NCI-H345 treated with DMSO at 0.1 percent for 48 hours (cell line): Measurements from ENCODE around the gene ATP2B1.

Experiments used
- DNase-seq: peaks from one replicate; lab custom pipeline; 2025; ENCODE audit not compliant: unreplicated experiment; lab: John Stamatoyannopoulos, UW

Gene ATP2B1

DNA sequence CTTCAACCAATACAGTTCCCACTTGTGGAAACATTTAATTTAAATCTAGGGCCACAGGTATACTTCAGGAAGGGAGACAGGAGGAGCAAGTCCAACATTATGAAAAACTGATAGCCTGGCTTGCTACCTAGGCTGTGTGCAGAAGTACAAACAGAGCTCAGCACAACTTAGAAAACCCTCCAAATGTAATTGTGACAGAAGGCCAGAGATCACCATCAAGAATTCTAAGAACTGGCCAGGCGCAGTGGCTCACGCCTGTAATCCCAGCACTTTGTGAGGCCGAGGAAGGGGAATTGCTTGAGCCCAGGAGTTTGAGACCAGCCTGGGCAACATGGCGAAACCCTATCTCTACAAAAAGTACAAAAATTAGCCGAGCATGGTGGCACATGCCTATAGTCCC is 14.1 kb downstream of the ATP2B1 start:
- DNase-seq, result no peak

DNA sequence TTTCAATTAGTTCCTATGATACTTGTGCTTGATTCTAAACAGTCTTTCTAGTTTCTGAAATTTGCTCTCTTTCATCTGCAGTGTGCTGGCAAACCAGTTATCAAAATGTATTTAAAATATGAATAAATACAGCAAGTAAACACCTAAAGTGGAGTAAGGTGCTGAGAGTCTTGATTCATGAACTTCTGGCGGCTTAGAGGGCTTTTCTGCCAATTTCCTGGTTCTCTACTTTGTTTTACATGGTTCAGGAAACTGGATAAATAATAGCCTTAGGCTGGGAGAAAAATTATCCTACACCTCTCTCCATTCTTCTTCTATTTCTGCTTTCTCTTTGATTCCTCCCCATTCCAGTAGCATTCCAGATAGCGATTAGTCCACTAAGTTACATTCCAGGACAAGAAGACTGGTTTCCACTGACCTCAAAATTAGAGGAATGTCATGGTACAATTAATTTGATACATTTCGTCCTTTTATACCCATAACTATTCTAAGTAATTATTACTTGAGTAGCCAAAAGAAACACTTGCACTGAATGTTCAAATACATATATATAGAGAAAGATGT is 14.9 kb downstream of the ATP2B1 start:
- DNase-seq, result no peak

DNA sequence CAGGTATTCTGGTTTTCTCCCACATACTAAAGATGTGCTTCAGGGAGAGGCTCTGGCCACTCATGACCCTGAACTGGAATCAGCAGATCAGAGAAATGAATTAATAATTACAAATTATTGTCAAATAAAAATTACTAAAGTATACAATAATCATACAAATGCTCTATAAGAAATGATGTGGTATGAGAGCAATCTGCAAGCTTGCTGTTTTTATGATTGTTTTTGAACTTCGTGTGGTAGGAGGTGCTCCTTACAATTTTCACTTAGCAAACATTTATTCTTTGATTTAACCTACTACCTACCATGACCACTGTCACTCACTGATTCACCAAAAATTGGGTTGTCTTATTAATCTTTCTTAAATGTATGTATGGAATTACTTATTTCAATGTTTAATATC is 16.2 kb downstream of the ATP2B1 start:
- DNase-seq, result no peak

DNA sequence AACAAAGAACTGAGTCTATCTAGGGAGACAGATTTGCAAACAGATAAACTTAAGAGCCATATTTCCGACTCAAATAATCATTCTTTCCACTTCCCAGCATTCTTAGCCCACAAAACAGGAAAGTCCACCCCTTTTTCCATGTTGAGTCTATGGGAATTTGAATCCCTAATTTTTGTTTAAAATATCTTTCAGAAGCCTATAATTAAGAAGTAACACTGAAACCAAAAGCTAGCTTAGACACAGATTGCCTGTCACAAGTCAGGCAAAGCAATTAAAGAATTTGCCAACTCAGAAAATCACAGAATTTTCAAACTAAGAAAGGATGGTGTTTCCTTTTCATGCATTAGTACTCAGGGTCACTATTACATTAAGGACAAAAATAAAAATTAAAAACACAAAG is 17.0 kb downstream of the ATP2B1 start:
- no peak for DNase-seq

DNA sequence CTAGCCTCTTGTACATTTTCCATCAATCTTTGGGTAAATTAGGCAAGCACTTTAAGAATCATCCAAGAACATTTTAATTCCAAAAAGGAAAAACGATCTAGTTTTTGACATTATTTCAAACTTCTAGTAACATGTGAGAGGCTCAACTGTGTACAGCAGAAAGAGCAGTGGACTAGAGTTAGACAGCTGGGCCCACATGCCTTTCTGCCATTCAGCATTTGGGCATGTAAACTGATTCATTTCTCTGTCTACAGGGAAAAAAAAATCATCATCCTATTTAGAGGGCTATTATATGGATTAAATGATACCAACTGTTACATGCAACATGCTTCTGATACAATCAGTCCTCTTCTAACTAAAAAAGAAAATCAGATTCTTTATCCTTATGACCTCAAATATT is 17.7 kb downstream of the ATP2B1 start:
- no peak for DNase-seq

DNA sequence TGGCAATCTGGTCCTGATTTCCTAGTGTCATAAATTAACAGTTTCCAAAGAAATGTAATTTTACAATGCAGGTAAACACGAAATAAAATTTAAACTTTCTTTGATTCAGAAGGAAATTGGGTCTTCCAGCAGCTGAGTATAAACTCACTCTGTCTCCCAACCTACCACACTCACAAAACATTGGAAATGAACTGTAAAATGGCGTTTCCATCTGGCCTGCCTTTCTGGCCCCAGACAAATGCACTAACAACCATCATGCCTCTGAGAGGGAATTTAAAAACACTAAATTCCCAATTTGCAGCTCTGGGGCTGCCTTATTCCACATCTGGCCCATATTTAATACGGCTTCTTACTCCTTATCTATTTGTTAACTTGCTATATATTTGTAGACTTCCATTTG is 19.3 kb downstream of the ATP2B1 start:
- no peak for DNase-seq

DNA sequence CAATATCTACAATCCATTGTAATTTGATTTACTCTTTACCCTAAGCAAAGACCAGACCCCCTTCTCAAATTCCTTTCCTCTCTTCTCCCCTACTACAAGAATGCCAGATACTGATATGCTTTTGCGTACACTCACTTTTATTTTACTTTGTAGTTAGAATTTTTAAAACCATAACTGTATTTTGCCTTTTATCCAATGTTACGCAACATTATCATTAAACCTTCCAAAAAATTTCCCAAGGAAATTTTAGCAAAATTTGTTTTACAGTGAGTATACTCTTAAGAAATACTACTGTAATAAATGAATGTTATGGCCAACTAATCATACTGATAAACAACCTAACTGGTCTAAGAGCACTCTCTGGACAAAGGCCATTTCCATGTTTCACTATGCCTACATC is 22.3 kb downstream of the ATP2B1 start:
- DNase-seq, result no peak

DNA sequence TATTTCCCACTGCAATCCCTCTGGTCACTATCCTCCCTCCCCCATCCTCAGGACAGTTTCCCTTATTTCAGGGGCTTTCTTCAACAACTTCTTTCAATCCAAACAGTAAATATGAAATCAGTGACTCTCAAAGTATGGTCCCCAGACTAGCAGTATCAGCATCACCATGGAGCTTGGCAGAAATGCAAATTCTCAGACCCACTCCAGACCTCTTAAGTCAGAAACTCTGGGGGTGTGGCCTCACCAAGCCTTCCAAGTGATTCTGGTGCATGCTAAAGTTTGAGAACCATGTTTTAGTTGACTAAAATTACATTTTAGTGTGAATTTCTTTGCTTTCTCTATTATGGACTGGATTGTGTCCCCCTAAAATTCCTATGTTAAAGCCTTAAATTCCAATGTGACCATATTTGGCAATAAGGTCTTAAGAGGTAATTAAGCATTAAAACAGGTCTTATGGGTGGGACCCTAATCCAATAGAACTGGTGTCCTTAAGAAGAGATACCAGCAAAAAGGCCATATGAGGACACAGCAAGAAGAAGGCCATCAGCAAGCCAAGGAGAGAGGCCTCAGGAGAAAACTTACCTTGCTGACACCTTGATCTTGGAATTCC is 23.2 kb downstream of the ATP2B1 start:
- no peak for DNase-seq

DNA sequence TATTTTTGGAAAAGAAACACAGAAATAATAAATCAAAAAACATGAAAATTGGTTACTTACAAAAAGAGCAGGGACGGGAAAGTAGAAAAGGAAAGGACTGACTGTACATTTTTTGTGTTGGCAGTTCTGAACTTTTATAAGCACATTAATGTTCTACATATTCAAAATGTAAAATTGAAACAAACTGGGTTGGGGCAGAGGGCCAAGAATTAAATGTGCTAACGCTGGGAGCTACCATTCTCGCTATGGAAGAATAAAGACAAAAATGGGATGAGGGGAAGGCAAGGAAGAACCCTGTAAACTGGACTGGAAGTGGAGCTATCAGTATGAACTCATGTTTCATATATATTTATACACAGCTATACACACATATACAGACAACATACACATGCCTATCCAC is 24.5 kb downstream of the ATP2B1 start:
- DNase-seq, result no peak

DNA sequence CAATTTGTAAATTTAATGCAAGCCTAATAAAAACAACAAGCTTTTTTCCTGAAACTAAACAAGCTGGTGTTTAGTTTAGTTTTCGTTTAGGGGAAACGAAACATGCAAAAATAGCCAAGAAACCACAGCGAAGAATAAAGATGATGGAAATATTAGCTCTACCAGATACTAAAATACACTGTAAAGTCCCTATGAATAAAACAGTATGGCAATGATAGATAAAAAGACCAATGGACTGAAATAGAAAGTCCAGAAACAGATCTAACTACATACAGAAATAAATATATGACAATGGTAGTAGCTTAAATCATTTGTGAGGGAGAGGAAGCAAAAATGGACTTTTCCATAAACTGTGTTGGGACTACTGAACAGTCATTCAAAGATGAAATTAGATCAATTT is 26.4 kb downstream of the ATP2B1 start:
- DNase-seq, result no peak

DNA sequence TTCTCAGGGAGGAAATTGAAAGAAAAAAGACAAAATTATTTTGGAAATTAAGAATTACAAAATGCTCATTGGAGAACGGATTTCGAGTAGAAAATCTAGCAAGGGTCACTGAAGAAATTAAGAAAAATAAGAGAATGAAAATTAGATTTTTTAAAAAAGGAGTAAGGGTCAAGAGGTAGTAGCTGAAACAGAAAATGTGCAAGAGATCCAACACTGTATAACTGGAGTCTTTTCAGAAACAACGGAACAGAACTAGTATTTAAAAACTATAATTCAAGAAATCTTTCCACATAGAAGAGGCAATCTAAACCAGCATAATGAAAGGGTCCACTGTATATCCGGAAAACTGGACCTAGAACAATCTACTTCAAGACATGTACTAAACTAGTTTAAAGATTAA is 28.2 kb downstream of the ATP2B1 start:
- DNase-seq, result no peak

DNA sequence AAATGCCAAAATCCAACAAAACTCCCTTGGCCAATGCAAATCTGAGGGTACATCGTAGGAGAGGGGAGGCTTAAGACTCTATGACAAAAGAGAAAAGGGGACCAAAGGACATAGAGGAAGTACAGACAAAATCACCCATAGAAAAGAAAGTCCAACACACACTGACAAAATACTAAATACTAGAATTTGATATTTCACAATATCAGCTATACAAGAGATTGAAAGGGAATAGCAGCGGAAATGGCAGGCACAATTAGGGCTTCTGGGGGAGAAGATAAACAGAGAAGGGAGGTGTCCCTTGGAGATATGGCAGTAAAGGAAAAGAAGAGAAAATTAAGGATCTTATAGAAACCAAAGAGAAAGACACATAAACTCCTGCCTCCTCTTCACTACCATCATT is 29.0 kb downstream of the ATP2B1 start:
- DNase-seq, result no peak

DNA sequence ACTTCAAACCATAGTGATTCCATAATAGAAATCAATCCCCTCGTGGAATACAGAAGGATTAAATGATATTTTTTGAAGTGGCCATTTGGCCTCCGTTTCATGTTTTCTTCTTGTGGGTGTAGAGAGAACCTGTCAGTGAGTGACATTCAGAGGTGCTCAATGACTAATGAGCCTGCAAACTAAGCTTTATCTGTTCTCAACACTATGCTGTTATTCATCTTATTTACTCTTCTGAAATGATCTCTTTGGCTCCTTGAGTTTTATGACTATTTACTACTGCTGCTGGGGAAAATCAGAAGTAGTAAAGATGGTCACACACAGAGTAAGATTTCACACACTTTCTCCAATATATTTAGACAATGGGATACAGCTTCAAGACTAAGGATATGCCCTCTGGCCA is 30.4 kb downstream of the ATP2B1 start:
- no peak for DNase-seq

DNA sequence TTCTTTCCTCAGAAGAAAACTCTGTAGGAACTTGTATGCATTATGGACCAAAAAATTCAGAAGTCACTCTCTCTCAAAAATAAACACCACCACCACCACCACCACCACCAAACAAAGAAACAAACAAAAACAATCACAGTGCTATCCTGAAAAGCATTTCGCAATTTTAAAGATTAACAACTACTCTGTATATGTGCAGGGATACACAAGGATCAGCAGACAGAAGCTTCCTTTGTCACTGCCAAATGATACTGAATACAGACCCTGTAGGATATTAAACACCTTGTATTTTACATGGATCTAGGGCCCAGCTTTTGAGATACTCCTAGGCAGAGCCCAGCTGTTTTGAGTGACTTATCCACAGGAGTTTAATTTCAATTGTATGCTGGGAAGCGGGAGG is 31.7 kb downstream of the ATP2B1 start:
- DNase-seq, result no peak

DNA sequence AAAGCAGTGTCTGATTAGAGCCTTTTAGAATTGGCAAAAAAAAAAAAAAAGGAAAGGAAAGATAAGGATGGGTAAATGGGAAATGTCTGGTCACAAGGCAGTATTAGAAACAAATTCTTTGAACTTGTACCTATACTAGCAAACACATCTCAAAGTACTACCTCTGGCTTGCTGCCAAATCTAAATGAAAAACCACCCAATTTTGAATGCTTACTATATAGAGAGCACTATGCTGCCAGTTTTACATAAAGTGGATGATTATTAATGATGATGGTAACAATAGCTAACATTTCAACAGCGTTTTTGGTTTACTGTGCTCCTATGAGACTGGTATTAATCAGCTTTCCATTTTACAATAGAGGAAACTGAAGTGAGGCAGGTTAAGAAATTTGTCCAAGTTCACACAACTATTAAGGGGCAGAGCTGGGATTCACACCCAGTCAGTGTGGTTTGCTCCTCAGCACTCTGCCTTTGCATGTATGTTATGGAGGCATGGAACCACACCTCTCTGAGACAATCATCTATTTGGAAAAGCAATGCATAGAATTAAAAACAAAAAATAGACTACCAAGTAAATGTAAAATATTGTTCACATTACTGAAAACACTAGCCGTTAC is 34.2 kb downstream of the ATP2B1 start:
- DNase-seq, result peak; percentile 6

DNA sequence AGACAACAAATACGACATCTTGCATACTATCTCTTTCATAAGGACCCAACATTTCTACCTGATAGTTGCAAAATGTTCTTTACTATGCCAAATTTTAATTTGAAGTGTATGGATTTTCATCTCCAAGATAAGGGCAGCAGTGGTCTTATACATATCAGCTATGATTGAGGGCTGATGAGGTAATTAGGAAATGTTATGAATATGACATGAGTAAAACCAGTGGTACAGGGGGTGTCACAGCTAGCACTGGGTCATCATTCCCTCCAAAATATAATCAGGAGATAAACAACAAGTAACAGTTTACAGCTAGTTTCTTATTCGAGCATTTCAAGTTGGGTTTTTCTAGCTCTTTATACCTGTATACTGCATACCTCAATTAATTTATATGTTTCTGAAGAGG is 35.0 kb downstream of the ATP2B1 start:
- no peak for DNase-seq

DNA sequence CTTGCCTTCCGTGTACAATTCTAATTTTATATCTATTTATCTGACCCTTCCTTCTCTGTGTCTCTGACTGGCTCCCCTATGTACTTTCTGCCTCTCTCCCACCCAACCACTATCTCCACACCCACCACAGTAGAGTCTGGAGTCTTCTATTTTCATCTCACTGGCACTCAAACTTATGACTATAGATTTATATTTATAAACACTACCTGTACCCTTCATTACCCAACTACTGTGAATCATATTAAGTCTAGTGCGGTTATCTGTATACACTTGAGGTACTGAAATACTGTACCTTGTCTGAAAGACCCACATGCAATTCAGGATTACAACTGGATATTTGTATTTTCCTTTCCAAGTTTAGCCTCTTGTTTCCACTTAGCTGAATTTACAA is 36.1 kb downstream of the ATP2B1 start:
- DNase-seq, result no peak

DNA sequence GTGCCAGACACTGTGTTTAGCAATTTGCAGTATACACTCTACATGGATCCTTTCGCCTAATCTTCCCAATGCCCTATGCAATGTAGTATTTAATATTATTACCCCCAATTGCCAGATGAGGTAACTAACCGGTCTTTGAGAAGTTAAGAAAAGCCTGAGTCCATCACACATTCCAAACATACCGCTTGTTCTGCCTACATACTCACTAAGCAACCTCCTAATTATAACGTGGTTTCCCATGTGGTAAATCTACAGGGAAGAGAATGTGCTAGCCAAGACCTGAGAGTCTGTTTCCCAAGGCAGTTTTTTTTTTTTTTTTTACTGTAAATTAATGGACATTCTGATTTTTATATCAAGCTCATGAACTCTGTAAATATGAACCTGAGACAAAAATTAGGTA is 37.2 kb downstream of the ATP2B1 start:
- no peak for DNase-seq

DNA sequence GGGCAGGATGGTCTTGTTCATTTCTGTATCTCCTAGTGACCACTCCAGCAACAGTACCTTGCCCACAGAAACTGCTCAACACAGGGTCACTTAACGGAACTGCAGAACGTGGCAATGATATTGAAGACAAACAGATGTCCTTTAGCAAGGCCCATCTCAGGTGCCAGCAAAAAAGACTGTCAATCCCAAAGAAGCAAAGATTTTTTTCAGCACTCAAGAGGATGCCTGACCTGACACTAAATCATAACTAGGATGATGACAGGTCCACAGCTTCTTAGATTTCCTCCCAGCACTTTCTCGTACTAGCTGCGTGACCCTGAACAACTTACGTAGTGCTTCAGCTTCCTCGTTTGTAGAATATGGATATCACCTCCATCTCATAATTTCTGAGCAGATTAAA is 39.4 kb downstream of the ATP2B1 start:
- DNase-seq, result no peak

DNA sequence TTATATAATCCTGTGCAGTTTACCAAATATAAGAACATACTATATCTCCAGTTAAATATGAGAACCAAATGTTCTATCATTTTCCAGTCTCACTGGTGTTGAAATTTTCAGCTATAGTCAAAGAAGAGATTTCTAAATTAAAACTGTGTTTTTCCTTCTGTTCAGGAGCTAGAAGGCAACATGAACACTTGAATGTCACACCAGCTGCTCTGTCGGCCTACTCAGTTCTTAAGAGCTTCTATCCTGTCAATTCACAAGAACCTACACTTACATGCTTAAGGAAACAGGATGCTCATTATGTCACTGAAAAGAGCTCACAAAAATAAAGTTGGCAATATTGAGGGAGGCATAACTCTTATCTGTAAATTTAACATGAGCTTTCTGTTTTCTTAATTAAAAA is 43.1 kb downstream of the ATP2B1 start:
- DNase-seq, result no peak

DNA sequence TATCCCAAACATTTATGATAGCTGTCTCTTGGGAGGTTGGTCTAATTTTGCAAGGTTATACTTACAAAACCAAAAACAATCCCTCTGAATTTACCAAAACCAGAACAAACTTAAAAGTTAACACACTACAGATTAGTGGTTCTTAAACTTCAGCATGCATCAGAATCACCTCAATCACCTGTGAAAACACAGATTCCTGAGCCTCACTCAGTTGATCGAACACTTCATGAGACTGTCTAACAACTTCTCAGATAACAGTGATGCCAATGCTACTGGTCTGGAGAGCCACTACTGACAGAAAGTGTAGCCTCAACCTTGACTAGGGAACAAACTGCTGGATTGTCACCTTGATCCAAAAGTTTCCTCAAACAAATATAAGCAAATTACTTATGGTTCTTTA is 44.2 kb downstream of the ATP2B1 start:
- no peak for DNase-seq

DNA sequence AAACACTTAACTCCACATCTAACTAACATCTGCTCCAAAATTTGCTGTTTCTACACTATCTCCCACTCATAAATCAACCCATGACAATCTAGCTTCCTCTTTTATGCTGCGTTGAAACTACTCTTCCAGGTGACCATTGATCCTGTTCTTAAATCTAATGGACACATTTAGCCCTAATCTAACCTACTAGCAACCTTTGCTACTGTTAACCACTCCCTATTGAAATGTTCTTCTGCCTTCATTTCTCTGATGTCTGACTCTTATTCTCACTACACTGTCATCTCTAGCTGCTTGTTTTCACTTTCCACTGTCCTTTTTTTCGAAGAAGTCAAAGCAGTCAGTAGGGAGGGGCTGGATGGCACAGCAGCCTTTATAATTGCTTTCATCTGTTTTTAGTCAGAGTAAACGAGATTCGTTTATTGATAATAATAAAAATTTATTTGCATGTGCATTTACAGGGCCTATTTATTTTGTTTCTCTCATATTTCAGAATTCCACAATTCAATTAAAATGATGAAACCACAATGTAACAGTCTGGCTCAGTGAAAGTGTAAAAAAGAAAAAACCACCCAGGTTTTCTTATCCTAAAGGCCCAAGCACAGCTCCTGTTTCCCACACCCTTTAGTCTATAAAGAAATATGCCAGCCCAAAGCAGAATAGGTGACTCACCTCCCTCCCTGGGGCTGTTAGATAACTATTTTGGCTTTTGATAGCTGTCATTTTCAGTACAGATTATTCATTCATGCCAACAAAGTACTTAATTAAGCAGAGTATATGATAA is 44.9 kb downstream of the ATP2B1 start:
- no peak for DNase-seq
